Kidney glomerular epithelial cell (primary cell): ENCODE data around the gene KIAA1671.

Experiments
- DNase-seq: peaks from one replicate; lab custom pipeline; 2025; lab: John Stamatoyannopoulos, UW

KIAA1671 gene

GRCh38 chr22:25013607-25014006, 61.1 kb downstream of the KIAA1671 start:
- peak; percentile 59 for DNase-seq

- DNase-seq, result no peak
These were observed 62.6 kb downstream of the KIAA1671 start for GRCh38 chr22:25014896-25015755.

- no peak for DNase-seq
These were observed 63.8 kb downstream of the KIAA1671 start for GRCh38 chr22:25016311-25016710.

- no peak for DNase-seq
These were observed 65.5 kb downstream of the KIAA1671 start for GRCh38 chr22:25018009-25018408.

GRCh38 chr22:25019427-25020184, 67.1 kb downstream of the KIAA1671 start:
- DNase-seq, result no peak

GRCh38 chr22:25021409-25021808, 68.9 kb downstream of the KIAA1671 start:
- DNase-seq, result no peak

GRCh38 chr22:25021976-25022711, 69.6 kb downstream of the KIAA1671 start:
- DNase-seq, result no peak

GRCh38 chr22:25023879-25024278, 71.4 kb downstream of the KIAA1671 start:
- no peak for DNase-seq

- no peak for DNase-seq
These were observed 72.4 kb downstream of the KIAA1671 start for GRCh38 chr22:25024895-25025294.

- DNase-seq, result peak; percentile 28
These were observed 73.2 kb downstream of the KIAA1671 start for GRCh38 chr22:25025491-25026400.

- no peak for DNase-seq
These were observed 74.8 kb downstream of the KIAA1671 start for GRCh38 chr22:25027043-25027906.

- no peak for DNase-seq
These were observed 75.7 kb downstream of the KIAA1671 start for GRCh38 chr22:25027959-25028840.

GRCh38 chr22:25028841-25029141, 76.3 kb downstream of the KIAA1671 start:
- no peak for DNase-seq

GRCh38 chr22:25029181-25029580, 76.7 kb downstream of the KIAA1671 start:
- DNase-seq, result no peak

GRCh38 chr22:25030636-25031035, 78.1 kb downstream of the KIAA1671 start:
- no peak for DNase-seq

GRCh38 chr22:25032066-25032465, 79.5 kb downstream of the KIAA1671 start:
- no peak for DNase-seq

GRCh38 chr22:25035715-25036114, 83.2 kb downstream of the KIAA1671 start:
- DNase-seq, result no peak

GRCh38 chr22:25038239-25038638, 85.7 kb downstream of the KIAA1671 start:
- no peak for DNase-seq

GRCh38 chr22:25038771-25039170, 86.3 kb downstream of the KIAA1671 start:
- DNase-seq, result no peak

- DNase-seq, result no peak
These were observed 86.7 kb downstream of the KIAA1671 start for GRCh38 chr22:25039255-25039654.
